Measurements from ENCODE around the gene AXL.

The AXL gene

GRCh38 chr19:41221514-41222205 lies 2.6 kb downstream of the AXL start:
- H3K36me3 ChIP-seq (ENCODE audit: insufficient read depth, low read length): no peaks in the 10 kb centered on the region
- peaks cover 19% of the 10 kb centered on the region for H3K27me3 ChIP-seq (ENCODE audit: insufficient read depth, low read length, poor library complexity)
- no peak overlapping the region for H3K27ac ChIP-seq (ENCODE audit: low read length)
- H3K9ac ChIP-seq (ENCODE audit: low read depth, low read length): no peak overlapping the region
- no peaks in the 10 kb centered on the region for H3K9me3 ChIP-seq (ENCODE audit: insufficient read depth, low read length, severe bottlenecking)
- no peak overlapping the region for H3K4me3 ChIP-seq (ENCODE audit: low read depth in 1 of 2, low read length in 2 of 2)
- no peaks in the 10 kb centered on the region for H3K4me1 ChIP-seq (ENCODE audit: insufficient read depth, low read length)
- no peaks in the 10 kb centered on the region for H3K79me2 ChIP-seq (ENCODE audit: insufficient read depth, low read length)
- H2AFZ ChIP-seq (ENCODE audit: low read depth, low read length): no peak overlapping the region
- no peak for ATAC-seq (ENCODE audit: insufficient read depth, low read depth)
- H4K20me1 ChIP-seq (ENCODE audit: insufficient read depth, low read length): no peaks in the 10 kb centered on the region; the same call in 1 of the 2 replicates
- TF ChIP-seq, protein P1, sequence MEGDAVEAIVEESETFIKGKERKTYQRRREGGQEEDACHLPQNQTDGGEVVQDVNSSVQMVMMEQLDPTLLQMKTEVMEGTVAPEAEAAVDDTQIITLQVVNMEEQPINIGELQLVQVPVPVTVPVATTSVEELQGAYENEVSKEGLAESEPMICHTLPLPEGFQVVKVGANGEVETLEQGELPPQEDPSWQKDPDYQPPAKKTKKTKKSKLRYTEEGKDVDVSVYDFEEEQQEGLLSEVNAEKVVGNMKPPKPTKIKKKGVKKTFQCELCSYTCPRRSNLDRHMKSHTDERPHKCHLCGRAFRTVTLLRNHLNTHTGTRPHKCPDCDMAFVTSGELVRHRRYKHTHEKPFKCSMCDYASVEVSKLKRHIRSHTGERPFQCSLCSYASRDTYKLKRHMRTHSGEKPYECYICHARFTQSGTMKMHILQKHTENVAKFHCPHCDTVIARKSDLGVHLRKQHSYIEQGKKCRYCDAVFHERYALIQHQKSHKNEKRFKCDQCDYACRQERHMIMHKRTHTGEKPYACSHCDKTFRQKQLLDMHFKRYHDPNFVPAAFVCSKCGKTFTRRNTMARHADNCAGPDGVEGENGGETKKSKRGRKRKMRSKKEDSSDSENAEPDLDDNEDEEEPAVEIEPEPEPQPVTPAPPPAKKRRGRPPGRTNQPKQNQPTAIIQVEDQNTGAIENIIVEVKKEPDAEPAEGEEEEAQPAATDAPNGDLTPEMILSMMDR (IDR thresholded peaks at IDR 0.05; ENCODE audit: borderline replicate concordance, extremely low read depth, low read length, poor library complexity, severe bottlenecking): no peak
- TF ChIP-seq EZH2 (IDR thresholded peaks at IDR 0.05; ENCODE audit: borderline replicate concordance, low read depth, low read length, severe bottlenecking): no peak
- DNase-seq: no peak
- H3K4me2 ChIP-seq (ENCODE audit: insufficient read depth, low read length): no peak overlapping the region

DNA sequence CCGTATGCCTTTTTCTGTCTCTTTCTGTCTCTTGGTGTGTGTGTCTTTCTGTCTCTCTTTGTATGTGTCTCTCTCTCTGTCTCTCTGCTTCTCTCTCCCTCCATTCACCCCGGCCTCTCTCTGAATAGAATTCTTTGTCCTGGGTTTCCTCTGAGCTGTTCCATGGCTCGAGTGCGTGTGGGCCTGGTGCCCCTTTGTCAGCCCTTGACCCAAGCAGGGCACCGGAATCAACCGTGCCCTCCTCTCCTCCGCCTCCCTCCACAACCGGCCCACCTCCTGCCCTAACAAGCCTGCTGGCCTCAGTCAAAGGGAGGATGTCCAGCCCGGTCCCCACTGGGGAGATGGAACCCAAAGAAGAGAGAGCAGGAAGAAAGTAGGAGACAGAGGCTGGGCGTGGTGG lies 3.2 kb downstream of the AXL start:
- Histone ChIP-seq H3K4me3 (ENCODE audit: low read depth in 1 of 2, low read length in 2 of 2) (no peak overlapping the region), H3K4me2 (ENCODE audit: insufficient read depth, low read length) (no peak overlapping the region), H4K20me1 (ENCODE audit: insufficient read depth, low read length) (no peaks in the 10 kb centered on the region; the same call in 1 of the 2 replicates), H3K9me3 (ENCODE audit: insufficient read depth, low read length, severe bottlenecking) (no peaks in the 10 kb centered on the region), H3K27ac (ENCODE audit: low read length) (no peak overlapping the region), H3K27me3 (ENCODE audit: insufficient read depth, low read length, poor library complexity) (peaks cover 20% of the 10 kb centered on the region), H3K79me2 (ENCODE audit: insufficient read depth, low read length) (no peaks in the 10 kb centered on the region), H3K4me1 (ENCODE audit: insufficient read depth, low read length) (no peaks in the 10 kb centered on the region), H3K36me3 (ENCODE audit: insufficient read depth, low read length) (no peaks in the 10 kb centered on the region), H3K9ac (ENCODE audit: low read depth, low read length) (no peak overlapping the region), H2AFZ (ENCODE audit: low read depth, low read length) (no peak overlapping the region)
- no peak for DNase-seq
- TF ChIP-seq, protein P1 (IDR thresholded peaks at IDR 0.05; ENCODE audit: borderline replicate concordance, extremely low read depth, low read length, poor library complexity, severe bottlenecking): no peak
- TF ChIP-seq EZH2 (IDR thresholded peaks at IDR 0.05; ENCODE audit: borderline replicate concordance, low read depth, low read length, severe bottlenecking): no peak
- ATAC-seq (ENCODE audit: insufficient read depth, low read depth): no peak

DNA sequence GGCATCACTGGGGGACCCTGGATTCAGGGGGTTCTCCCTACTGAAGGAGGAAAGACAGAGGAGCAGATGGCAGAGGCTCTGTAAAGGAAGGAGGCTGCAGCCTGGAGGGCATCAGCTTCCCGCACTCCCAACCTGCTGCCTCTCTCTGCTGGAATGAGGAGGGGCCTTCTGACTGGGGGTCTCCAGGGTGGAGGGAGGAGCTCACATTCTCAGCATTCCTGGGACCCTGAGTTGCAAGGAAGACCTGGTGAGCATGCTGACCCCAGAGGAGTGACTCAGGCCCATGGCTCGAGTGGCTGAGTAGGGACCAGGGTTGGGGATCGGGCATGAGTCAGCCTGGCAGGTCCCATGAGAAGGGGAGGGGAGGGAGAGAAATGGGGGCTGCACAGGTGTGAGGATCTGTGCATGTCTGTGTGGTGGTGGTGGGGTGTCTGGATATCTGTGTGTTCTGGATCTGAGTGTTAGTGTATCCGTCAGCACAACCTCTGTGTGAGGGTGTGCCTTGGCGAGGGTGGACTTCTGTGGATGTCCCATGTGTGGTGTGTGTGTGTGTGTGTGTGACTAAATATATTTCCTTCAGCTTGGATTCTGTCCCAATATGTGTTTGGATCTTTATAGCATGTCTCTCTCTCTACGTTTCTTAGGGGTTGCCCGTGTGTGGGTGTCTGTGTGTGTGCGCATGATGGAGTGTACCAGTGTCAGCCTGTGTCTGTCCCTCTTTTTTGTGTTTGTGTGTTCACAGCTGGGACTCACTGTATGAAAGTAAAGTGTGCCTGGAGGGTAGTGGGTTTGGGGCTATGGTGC lies 4.6 kb downstream of the AXL start:
- Histone ChIP-seq H3K9me3 (ENCODE audit: insufficient read depth, low read length, severe bottlenecking) (no peaks in the 10 kb centered on the region), H3K4me3 (ENCODE audit: low read depth in 1 of 2, low read length in 2 of 2) (no peak overlapping the region), H4K20me1 (ENCODE audit: insufficient read depth, low read length) (no peaks in the 10 kb centered on the region; the same call in 1 of the 2 replicates), H2AFZ (ENCODE audit: low read depth, low read length) (no peak overlapping the region), H3K9ac (ENCODE audit: low read depth, low read length) (no peak overlapping the region), H3K4me2 (ENCODE audit: insufficient read depth, low read length) (no peak overlapping the region), H3K27me3 (ENCODE audit: insufficient read depth, low read length, poor library complexity) (peaks cover 20% of the 10 kb centered on the region), H3K79me2 (ENCODE audit: insufficient read depth, low read length) (no peaks in the 10 kb centered on the region), H3K27ac (ENCODE audit: low read length) (no peak overlapping the region), H3K4me1 (ENCODE audit: insufficient read depth, low read length) (no peaks in the 10 kb centered on the region), H3K36me3 (ENCODE audit: insufficient read depth, low read length) (no peaks in the 10 kb centered on the region)
- TF ChIP-seq, protein P1 (IDR thresholded peaks at IDR 0.05; ENCODE audit: borderline replicate concordance, extremely low read depth, low read length, poor library complexity, severe bottlenecking): no peak
- no peak for TF ChIP-seq EZH2 (IDR thresholded peaks at IDR 0.05; ENCODE audit: borderline replicate concordance, low read depth, low read length, severe bottlenecking)
- DNase-seq (no peak), ATAC-seq (ENCODE audit: insufficient read depth, low read depth) (no peak)
